Activated CD4-positive, alpha-beta T cell treated with anti-CD3 and anti-CD28 coated beads, Interleukin-2, amount 50 U/mL, for 4 hours (primary cell): ENCODE measurements around the gene MAPKBP1.

Experiments used
- DNase-seq, 2 experiments: peaks; one replicate each; pipeline ENCODE4 v3.0.0-alpha.2; 2020

Gene MAPKBP1

DNA sequence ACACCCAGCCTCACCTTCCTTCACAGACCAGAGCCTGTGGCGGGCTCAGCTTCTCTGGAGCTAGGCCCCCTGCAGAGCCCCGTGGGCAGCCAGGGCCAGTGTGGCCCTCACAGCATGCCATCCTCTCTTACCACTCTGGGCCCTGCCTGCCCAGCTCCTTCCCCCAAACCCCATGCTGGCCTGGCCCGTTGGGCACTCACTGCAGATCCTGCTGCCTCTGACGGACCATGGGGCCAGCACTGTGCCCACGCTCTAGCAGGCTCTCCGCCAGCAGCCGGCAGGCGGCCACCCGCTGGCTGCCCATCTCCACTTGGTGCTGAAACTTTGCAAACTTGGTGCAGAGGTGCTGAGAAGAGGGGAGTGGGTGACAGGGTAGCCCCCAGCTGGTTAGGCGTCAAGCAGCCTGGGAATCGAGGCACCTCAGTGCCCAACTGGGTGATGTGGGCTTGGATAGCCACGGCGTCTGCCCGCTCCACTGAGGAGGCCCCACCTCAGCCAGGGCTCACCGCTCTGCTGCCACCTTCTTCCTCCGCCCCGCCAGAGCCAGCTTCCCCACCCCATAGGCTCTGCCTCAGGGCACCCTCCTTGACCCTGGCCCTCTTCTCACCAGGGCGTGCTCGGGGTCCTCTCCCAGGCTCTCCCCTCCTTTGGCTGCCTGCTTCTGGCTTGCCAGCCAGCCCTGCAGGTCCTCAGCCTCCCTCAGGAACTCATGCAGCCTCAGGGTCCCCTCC lies 97.1 kb downstream of the MAPKBP1 start:
- no peak for DNase-seq

GRCh38 chr15:41872166-41872747 lies 98.0 kb downstream of the MAPKBP1 start:
- DNase-seq = no peak

GRCh38 chr15:41873711-41874110 lies 99.4 kb downstream of the MAPKBP1 start:
- no peak for DNase-seq

DNA sequence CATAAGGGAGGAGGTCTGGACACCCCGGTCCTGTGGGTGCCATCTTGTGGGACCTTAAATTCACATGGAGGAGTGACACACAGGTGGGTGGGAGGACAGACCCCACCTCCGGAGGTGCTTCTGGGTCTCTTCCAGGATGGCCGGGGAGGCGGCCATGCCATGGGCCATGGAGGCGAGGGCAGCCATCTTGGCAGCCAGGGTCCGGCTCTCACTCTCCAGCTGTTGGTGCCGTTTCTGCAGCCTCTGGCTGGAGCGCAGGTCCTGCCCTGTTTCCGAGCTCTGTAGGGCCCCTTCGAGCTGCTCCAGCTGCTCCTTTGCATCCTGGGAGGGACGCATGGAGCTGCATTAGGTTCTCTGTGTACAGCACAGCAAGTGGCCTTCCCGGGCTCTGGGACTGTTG lies 100.5 kb downstream of the MAPKBP1 start:
- DNase-seq = no peak

GRCh38 chr15:41876007-41876406 lies 101.7 kb downstream of the MAPKBP1 start:
- no peak for DNase-seq

DNA sequence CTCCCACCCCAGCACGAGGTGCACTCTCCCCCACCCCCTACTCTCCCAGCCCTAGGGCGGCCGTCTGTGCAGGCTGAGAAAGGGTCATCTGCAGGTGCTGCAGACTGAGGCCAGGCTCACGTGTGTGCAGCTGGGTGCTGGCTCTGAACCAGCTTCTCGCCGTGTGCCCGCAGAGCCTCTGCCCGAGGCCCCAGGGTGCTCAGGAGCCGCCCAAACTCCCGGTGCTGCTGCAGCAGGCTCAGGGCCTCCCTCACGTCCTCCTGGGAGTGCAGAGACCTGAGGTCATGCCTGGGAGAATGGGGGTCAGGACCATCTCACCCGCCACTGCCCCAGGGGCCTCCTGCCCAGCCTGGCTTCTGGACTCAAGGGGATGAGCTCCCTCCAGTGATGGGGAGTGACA lies 102.4 kb downstream of the MAPKBP1 start:
- no peak for DNase-seq
